NK-92 treated with Interleukin-12 subunit alpha and Interleukin-12 subunit beta, amount 100 ng/mL, for 24 hours (cell line): ENCODE data around the gene LGR5.

Experiments used
- DNase-seq: peaks from one replicate; lab custom pipeline; 2025; lab: John Stamatoyannopoulos, UW

The LGR5 gene

GRCh38 chr12:71439362-71439612 is 311 bp upstream of the LGR5 start:
- DNase-seq, result no peak

- no peak for DNase-seq
Measured at GRCh38 chr12:71440345-71440762, 756 bp downstream of the LGR5 start.

- no peak for DNase-seq
Measured at GRCh38 chr12:71440763-71441748, 1.5 kb downstream of the LGR5 start.

- no peak for DNase-seq
Measured at GRCh38 chr12:71441836-71442566, 2.4 kb downstream of the LGR5 start.

- DNase-seq, result no peak
Measured at GRCh38 chr12:71442567-71442931, 3.0 kb downstream of the LGR5 start.

GRCh38 chr12:71445071-71445470 is 5.5 kb downstream of the LGR5 start:
- no peak for DNase-seq

- no peak for DNase-seq
Measured at GRCh38 chr12:71447691-71448132, 8.1 kb downstream of the LGR5 start.

- DNase-seq, result no peak
Measured at GRCh38 chr12:71448150-71448581, 8.6 kb downstream of the LGR5 start.

- no peak for DNase-seq
Measured at GRCh38 chr12:71449373-71450070, 9.9 kb downstream of the LGR5 start.

- DNase-seq, result no peak
Measured at GRCh38 chr12:71452006-71452405, 12.4 kb downstream of the LGR5 start.

GRCh38 chr12:71455028-71455737 is 15.6 kb downstream of the LGR5 start:
- DNase-seq, result no peak

- DNase-seq, result no peak
Measured at GRCh38 chr12:71456316-71456715, 16.7 kb downstream of the LGR5 start.

- no peak for DNase-seq
Measured at GRCh38 chr12:71456990-71457389, 17.4 kb downstream of the LGR5 start.

- no peak for DNase-seq
Measured at GRCh38 chr12:71460318-71460717, 20.7 kb downstream of the LGR5 start.

GRCh38 chr12:71460850-71461609 is 21.4 kb downstream of the LGR5 start:
- DNase-seq, result no peak

- DNase-seq, result no peak
Measured at GRCh38 chr12:71461787-71462328, 22.3 kb downstream of the LGR5 start.

GRCh38 chr12:71465796-71466195 is 26.2 kb downstream of the LGR5 start:
- DNase-seq, result no peak

- no peak for DNase-seq
Measured at GRCh38 chr12:71469258-71469750, 29.7 kb downstream of the LGR5 start.

- DNase-seq, result no peak
Measured at GRCh38 chr12:71472441-71472911, 32.9 kb downstream of the LGR5 start.

- DNase-seq, result no peak
Measured at GRCh38 chr12:71474791-71475190, 35.2 kb downstream of the LGR5 start.

- no peak for DNase-seq
Measured at GRCh38 chr12:71475280-71475679, 35.7 kb downstream of the LGR5 start.
